ENCODE measurements around the gene LCNL1.
A peak's percentile ranks its signal among the peaks of the same experiment; 100 is the strongest.

Gene LCNL1

DNA sequence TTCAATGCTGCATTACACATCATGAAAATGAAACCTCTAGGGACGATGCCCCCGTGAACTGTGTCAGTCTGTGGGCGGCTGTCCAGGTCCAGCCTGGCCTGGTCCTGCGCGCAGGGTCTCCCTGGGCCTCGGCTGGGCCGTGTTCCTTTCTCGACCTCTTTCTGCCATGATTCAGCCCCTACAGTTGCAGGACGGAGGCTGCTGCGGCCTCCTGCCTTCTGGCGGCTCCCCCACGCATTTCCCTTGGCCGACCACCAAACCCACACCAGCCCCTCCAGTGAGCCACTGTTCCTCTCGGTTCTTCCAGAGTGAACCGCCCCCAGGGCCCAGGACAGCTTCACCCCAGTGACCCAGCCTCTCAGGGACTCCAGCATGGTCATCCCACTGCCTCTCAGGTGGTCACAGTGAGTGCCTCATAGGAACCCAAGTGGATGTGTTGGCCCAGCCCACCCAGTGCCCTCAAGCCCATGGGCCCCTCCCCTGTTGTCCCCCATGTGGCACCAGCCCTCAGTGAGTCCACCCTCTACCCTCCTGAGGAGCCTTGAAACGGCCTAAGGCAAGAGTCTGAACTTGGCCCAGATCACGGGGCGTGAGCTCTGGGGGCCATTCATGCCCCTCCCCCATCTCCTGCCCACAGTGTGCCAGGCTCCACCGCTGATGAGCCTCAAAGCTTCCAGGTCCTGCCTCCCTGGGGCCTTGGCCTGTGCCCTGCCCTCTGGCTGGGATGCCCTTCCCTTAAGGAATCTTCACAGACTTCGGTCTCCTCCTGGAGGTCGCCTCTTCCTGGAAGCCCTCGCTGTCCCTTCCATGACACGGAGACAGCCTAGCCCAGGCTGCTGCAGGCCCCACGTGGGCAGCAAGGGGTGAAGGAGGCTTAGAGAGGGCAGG is 23.6 kb downstream of the LCNL1 start:
- no peak overlapping the region for H3K4me3 ChIP-seq
- peak overlapping the region; percentile 13 to 77 (median 61); a peak in 19 of 22 replicates for H3K4me2 ChIP-seq
- H3K4me1 ChIP-seq: peaks cover 5 to 51% (median 31%) of the 10 kb centered on the region in 10 experiments; a peak in 19 of 20 replicates
- H4K20me1 ChIP-seq: peaks cover 0 to 11% (median 0%) of the 10 kb centered on the region in 11 experiments; a peak in 1 of 22 replicates
- TF ChIP-seq Cebpa-rat (IDR thresholded peaks at IDR 0.05): no peak
- H3K9ac ChIP-seq: peak overlapping the region in 6 of 11 experiments; percentile 4 to 23 (median 13); a peak in 4 of 22 replicates
- peaks cover 0 to 25% (median 14%) of the 10 kb centered on the region in 11 experiments; a peak in 15 of 22 replicates for H3K36me3 ChIP-seq
- peaks cover 6 to 16% (median 12%) of the 10 kb centered on the region in 11 experiments; a peak in 19 of 22 replicates for H3K9me3 ChIP-seq (replicated peaks in 1 of 11)
- H3K27me3 ChIP-seq: no peaks in the 10 kb centered on the region
- peak overlapping the region in 6 of 11 experiments; percentile 14 to 36 (median 26); a peak in 5 of 22 replicates for H3K27ac ChIP-seq

DNA sequence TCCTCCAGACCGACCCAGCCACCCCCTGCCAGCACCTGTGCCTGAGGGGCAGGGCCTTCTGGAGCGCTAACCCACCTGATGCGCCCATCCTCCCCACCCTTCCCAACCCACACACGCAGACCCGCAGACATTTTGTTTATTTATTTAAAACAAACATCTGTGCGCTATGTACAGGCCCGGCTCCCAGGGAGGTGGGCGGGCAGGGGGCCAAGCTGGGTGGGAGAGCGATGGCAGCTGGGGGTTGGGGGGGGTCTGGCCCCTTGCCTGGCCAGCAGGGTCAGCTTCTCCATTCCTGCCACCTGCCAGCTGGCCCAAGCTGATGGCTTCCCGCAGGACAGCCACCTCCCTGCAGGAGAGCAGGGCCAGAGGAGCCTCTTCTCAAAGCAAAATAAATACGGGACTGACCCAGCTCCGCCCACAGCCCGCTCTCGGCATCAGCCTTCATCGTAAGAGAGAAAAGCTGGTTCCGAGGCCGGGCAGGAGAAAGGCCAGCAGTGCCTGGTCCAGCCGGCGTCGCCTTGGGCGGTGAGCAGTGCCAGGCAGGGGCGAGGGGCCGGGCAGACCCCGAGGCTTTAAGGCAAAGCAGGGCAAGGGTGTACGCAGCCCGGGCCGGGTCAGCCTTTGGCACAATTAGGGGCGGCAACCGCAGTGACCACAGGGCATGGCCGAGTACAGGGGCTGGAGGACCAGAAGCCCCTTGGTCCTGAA is 24.5 kb downstream of the LCNL1 start:
- H3K36me3 ChIP-seq: peaks cover 0 to 30% (median 18%) of the 10 kb centered on the region in 11 experiments; a peak in 16 of 22 replicates
- H4K20me1 ChIP-seq: peaks cover 0 to 12% (median 0%) of the 10 kb centered on the region in 11 experiments; a peak in 1 of 22 replicates
- H3K27me3 ChIP-seq: no peaks in the 10 kb centered on the region
- H3K9me3 ChIP-seq (replicated peaks in 1 of 11): peaks cover 6 to 16% (median 12%) of the 10 kb centered on the region in 11 experiments; a peak in 19 of 22 replicates
- no peak for TF ChIP-seq Cebpa-rat (IDR thresholded peaks at IDR 0.05)
- H3K9ac ChIP-seq: peak overlapping the region in 2 of 11 experiments; percentile 9 to 15; a peak in 2 of 22 replicates
- H3K4me2 ChIP-seq: peak overlapping the region in 9 of 11 experiments; percentile 48 to 77 (median 60); a peak in 16 of 22 replicates
- H3K4me3 ChIP-seq: no peak overlapping the region
- H3K4me1 ChIP-seq: peaks cover 4 to 42% (median 28%) of the 10 kb centered on the region in 10 experiments; a peak in 19 of 20 replicates
- H3K27ac ChIP-seq: 0 out of 22 replicates have a peak overlapping the region, but pooled peaks of 2 of the 11 experiments have one; percentile 18 to 23

DNA sequence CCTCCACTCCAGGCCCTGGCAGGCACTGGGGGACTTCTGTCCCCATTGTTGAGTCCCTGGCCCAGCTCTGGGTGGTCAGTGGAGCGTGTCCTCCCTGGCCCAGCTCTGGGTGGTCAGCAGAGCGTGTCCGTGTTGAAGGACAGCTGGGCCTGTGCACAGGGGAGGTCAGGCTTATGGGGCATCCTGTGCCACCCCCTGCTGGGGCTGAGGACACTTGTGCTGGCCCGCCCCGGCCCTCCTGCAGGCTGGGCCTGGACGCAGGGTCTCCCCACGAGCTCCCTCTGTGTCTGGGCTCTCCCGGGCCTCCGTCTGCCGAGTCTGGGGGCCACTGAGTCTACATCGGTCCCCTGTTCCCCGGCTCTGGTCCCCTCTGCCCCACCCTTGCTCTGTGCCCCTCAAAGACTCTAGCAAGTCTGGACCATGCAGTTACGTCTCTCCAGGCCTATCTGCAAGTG is 25.1 kb downstream of the LCNL1 start:
- Histone ChIP-seq H4K20me1 (peaks cover 0 to 16% (median 0%) of the 10 kb centered on the region in 11 experiments; a peak in 1 of 22 replicates), H3K9me3 (replicated peaks in 1 of 11) (peaks cover 6 to 16% (median 12%) of the 10 kb centered on the region in 11 experiments; a peak in 19 of 22 replicates), H3K27me3 (no peaks in the 10 kb centered on the region), H3K27ac (0 out of 22 replicates have a peak overlapping the region, but pooled peaks of 2 of the 11 experiments have one; percentile 18 to 23), H3K4me1 (peaks cover 4 to 36% (median 28%) of the 10 kb centered on the region in 10 experiments; a peak in 19 of 20 replicates), H3K4me2 (peak overlapping the region in 8 of 11 experiments; percentile 13 to 60 (median 39); a peak in 11 of 22 replicates), H3K36me3 (peaks cover 0 to 35% (median 23%) of the 10 kb centered on the region in 11 experiments; a peak in 17 of 22 replicates), H3K9ac (peak overlapping the region in 3 of 11 experiments; percentile 4 to 9 (median 7); a peak in 2 of 22 replicates), H3K4me3 (no peak overlapping the region)
- no peak for TF ChIP-seq Cebpa-rat (IDR thresholded peaks at IDR 0.05)

DNA sequence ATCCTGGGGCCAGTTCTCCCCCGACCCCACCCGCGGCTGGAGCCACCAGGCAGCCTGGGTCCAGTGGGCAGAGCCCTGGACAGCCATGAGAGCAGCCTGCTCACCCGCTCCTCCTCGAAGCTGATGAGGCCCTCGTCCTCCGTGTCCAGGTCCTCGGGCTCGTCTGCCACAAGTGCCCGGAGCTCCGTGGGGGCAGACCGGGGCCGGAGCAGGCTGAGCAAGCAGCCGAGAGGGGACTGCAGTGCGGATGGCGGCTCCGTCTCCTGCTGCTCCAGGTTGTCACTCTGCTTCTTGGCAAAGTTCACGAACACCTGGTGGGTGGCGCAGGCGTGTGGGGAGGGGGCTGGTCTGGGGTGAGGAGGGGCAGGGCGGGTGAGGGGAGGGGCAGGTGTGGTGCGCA is 25.5 kb downstream of the LCNL1 start:
- Histone ChIP-seq H4K20me1 (peaks cover 0 to 16% (median 0%) of the 10 kb centered on the region in 11 experiments; a peak in 1 of 22 replicates), H3K27me3 (no peaks in the 10 kb centered on the region), H3K4me1 (peaks cover 4 to 32% (median 28%) of the 10 kb centered on the region in 10 experiments; a peak in 19 of 20 replicates), H3K4me2 (0 out of 22 replicates have a peak overlapping the region, but pooled peaks of 3 of the 11 experiments have one; percentile 32 to 48 (median 46)), H3K9me3 (replicated peaks in 1 of 11) (peaks cover 6 to 16% (median 12%) of the 10 kb centered on the region in 11 experiments; a peak in 19 of 22 replicates), H3K4me3 (no peak overlapping the region), H3K9ac (peak overlapping the region in 1 of 11 experiments; percentile 4; a peak in 1 of 22 replicates), H3K36me3 (peaks cover under 1 to 40% (median 23%) of the 10 kb centered on the region in 11 experiments; a peak in 17 of 22 replicates), H3K27ac (no peak overlapping the region)
- no peak for TF ChIP-seq Cebpa-rat (IDR thresholded peaks at IDR 0.05)

DNA sequence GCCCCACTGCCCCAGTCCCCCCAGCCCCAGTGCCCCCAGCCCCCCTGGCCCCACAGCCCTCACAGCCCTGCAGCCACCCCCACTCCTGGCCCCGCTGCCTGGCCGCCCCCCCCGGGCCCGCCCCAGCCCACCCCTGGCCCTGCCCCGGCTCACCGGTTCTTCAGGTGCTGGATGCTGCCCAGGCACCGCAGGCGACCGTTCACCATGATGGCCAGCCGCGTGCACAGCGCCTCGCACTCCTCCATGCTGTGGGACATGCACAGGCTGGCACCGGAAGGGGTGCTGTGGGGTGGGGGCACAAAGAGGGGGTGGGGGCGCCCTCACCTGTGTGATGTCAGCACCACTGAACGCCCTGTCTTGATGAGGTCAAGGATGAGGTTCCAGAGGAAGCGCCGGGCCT is 26.4 kb downstream of the LCNL1 start:
- Histone ChIP-seq H3K27me3 (no peaks in the 10 kb centered on the region), H3K27ac (no peak overlapping the region), H4K20me1 (peaks cover 0 to 23% (median 0%) of the 10 kb centered on the region in 11 experiments; a peak in 1 of 22 replicates), H3K9me3 (replicated peaks in 1 of 11) (peaks cover 6 to 16% (median 12%) of the 10 kb centered on the region in 11 experiments; a peak in 19 of 22 replicates), H3K4me1 (peaks cover 4 to 32% (median 28%) of the 10 kb centered on the region in 10 experiments; a peak in 19 of 20 replicates), H3K4me2 (no peak overlapping the region), H3K4me3 (no peak overlapping the region), H3K9ac (no peak overlapping the region), H3K36me3 (peaks cover 8 to 49% (median 31%) of the 10 kb centered on the region in 11 experiments; a peak in 20 of 22 replicates)
- TF ChIP-seq Cebpa-rat (IDR thresholded peaks at IDR 0.05): no peak

DNA sequence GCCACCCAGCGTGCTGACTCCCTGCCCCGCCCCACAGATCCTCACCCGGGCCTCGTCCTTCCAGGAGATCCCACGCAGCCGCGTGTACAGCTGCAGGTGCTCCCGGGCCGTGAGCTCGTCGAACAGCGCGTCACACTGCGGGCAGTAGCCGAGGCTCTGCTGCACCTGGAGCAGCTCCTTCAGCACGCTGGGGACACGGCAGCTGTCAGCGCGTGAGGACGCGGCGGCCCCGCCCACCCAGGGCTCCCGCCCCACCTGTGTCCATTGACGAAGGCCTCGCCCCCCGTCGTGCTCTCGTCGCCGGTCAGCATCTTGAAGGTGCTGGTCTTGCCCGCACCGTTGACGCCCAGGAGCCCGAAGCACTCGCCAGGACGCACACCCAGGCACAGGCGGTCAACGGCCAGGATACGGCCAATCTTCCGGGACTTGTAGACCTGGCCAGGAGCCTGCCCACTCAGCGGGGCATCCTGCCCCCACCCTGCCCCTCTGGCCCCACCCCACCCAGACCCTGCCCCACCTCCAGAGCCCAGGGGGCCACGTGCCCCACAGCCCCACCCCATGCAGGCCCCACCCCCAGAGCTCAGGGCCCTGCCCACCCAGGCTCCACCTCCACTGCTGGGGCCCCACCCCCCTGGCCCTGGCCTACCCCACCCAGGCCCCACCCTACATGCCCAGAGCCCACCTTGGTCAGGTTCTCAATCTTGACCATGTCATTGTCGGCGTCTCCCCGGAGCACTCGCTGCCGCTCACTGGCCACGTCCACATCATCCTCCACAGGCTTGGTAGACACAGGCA is 27.3 kb downstream of the LCNL1 start:
- Histone ChIP-seq H3K4me3 (no peak overlapping the region), H3K27me3 (no peaks in the 10 kb centered on the region), H3K36me3 (peaks cover 17 to 58% (median 40%) of the 10 kb centered on the region in 11 experiments; a peak in 20 of 22 replicates), H3K9me3 (replicated peaks in 1 of 11) (peaks cover 3 to 8% (median 6%) of the 10 kb centered on the region in 11 experiments; a peak in 17 of 22 replicates), H3K9ac (no peak overlapping the region), H3K27ac (no peak overlapping the region), H4K20me1 (peaks cover 0 to 32% (median 0%) of the 10 kb centered on the region in 11 experiments; a peak in 1 of 22 replicates), H3K4me1 (peaks cover 4 to 31% (median 28%) of the 10 kb centered on the region in 10 experiments; a peak in 19 of 20 replicates), H3K4me2 (no peak overlapping the region)
- no peak for TF ChIP-seq Cebpa-rat (IDR thresholded peaks at IDR 0.05)

DNA sequence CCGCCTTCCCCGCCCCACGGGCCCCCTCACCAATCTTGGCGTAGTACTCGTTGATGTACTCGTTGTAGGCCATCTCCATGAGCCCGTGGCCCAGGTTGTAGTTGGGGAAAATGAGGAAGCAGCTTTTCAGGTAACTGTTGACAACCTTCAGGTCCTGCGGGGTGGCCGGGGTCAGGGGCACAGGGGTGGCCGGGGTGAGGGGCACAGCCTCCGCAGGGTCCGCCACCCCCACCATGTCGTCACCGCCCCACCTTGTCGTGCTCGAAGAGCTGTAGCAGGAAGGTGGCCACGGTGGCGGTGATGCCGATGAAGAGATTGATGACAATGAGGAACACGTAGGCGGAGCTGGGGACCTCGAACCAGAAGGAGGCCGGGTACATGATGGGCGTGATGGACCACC is 28.4 kb downstream of the LCNL1 start:
- no peaks in the 10 kb centered on the region for H3K27me3 ChIP-seq
- H3K9ac ChIP-seq: no peak overlapping the region
- H3K36me3 ChIP-seq: peaks cover 25 to 68% (median 49%) of the 10 kb centered on the region in 11 experiments; a peak in 21 of 22 replicates
- peaks cover 4 to 23% (median 19%) of the 10 kb centered on the region in 10 experiments; a peak in 19 of 20 replicates for H3K4me1 ChIP-seq
- peaks cover 0 to 38% (median 0%) of the 10 kb centered on the region in 11 experiments; a peak in 1 of 22 replicates for H4K20me1 ChIP-seq
- no peak overlapping the region for H3K27ac ChIP-seq
- no peak overlapping the region for H3K4me2 ChIP-seq
- H3K4me3 ChIP-seq: no peak overlapping the region
- H3K9me3 ChIP-seq (replicated peaks in 1 of 11): no peaks in the 10 kb centered on the region
- no peak for TF ChIP-seq Cebpa-rat (IDR thresholded peaks at IDR 0.05)
